ENCODE measurements around the gene S100A1. TPM values are rescaled to one million over a fixed set of nuclear protein-coding genes. Genes with fewer than 3 reads are reported as not detected.

S100A1 gene
- total RNA-seq, 1 donor from 2014 or later, result 13.9 TPM

- DNase-seq (ENCODE audit: low read depth), result peak; percentile 68
Measured at GRCh38 chr1:153610811-153611301, 17.4 kb upstream of the S100A1 start.

- DNase-seq (ENCODE audit: low read depth), result peak; percentile 50
Measured at GRCh38 chr1:153611356-153611755, 16.9 kb upstream of the S100A1 start.

- no peak for DNase-seq (ENCODE audit: low read depth)
Measured at GRCh38 chr1:153612111-153612754, 16.0 kb upstream of the S100A1 start.

- peak; percentile 71 for DNase-seq (ENCODE audit: low read depth)
Measured at GRCh38 chr1:153612755-153613331, 15.4 kb upstream of the S100A1 start, which contains the start of gene S100A16. TSS of gene S100A16 (minus strand) at chr1:153613137. CDS start at chr1:153608151, 4,986 bp downstream.

- DNase-seq (ENCODE audit: low read depth), result no peak
Measured at GRCh38 chr1:153613406-153613805, 14.8 kb upstream of the S100A1 start.

- DNase-seq (ENCODE audit: low read depth), result no peak
Measured at GRCh38 chr1:153614189-153614900, 13.9 kb upstream of the S100A1 start.

- DNase-seq (ENCODE audit: low read depth), result no peak
Measured at GRCh38 chr1:153614906-153615305, 13.3 kb upstream of the S100A1 start.

- no peak for DNase-seq (ENCODE audit: low read depth)
Measured at GRCh38 chr1:153615406-153615805, 12.8 kb upstream of the S100A1 start.

- DNase-seq (ENCODE audit: low read depth), result peak; percentile 45
Measured at GRCh38 chr1:153616144-153616916, 11.9 kb upstream of the S100A1 start, which contains the start of gene S100A14. TSS of gene S100A14 (minus strand) at chr1:153616325. CDS start at chr1:153615858, 467 bp downstream.

- no peak for DNase-seq (ENCODE audit: low read depth)
Measured at GRCh38 chr1:153616917-153617311, 11.3 kb upstream of the S100A1 start.

GRCh38 chr1:153617663-153618062 lies 10.6 kb upstream of the S100A1 start:
- peak; percentile 34 for DNase-seq (ENCODE audit: low read depth)

- no peak for DNase-seq (ENCODE audit: low read depth)
Measured at GRCh38 chr1:153619171-153619570, 9.1 kb upstream of the S100A1 start.

- no peak for DNase-seq (ENCODE audit: low read depth)
Measured at GRCh38 chr1:153623101-153623500, 5.1 kb upstream of the S100A1 start.

- DNase-seq (ENCODE audit: low read depth), result no peak
Measured at GRCh38 chr1:153624965-153625611, 3.1 kb upstream of the S100A1 start.

GRCh38 chr1:153626477-153626903 lies 1.7 kb upstream of the S100A1 start:
- DNase-seq (ENCODE audit: low read depth), result no peak

- peak; percentile 93 for DNase-seq (ENCODE audit: low read depth)
Measured at GRCh38 chr1:153626904-153627714, 1.1 kb upstream of the S100A1 start, which contains the start of gene S100A13. TSS of gene S100A13 (minus strand) at chr1:153627505. CDS start at chr1:153626472, 1,033 bp downstream.

GRCh38 chr1:153628638-153629342 lies 556 bp downstream of the S100A1 start:
- no peak for DNase-seq (ENCODE audit: low read depth)

GRCh38 chr1:153629343-153629665 lies 1.1 kb downstream of the S100A1 start:
- no peak for DNase-seq (ENCODE audit: low read depth)

- DNase-seq (ENCODE audit: low read depth), result no peak
Measured at GRCh38 chr1:153629971-153630370, 1.7 kb downstream of the S100A1 start.

GRCh38 chr1:153630384-153630783 lies 2.1 kb downstream of the S100A1 start:
- no peak for DNase-seq (ENCODE audit: low read depth)

Data from renal cortical epithelial cell (primary cell).